IMR-90 (cell line): ENCODE results near the gene ATF6B. TPM values are rescaled to one million over a fixed set of nuclear protein-coding genes. Genes with fewer than 3 reads are reported as not detected.

ENCODE experiments used
- ATAC-seq: fragments of 200-7000 bp; cut with Tn5 transposase; 2 replicates; pipeline ENCODE4 v1.9.1; 2020; ENCODE audit warnings: low read depth, mild to moderate bottlenecking, moderate library complexity
- BruUV-seq: library from RNA; stranded (reverse); fragments of 400-500 nt; replicated peaks from 2 replicates; lab custom pipeline; 2021; lab: Mats Ljungman, UMichigan
- CTCF ChIA-PET: fragments of 300-600 bp; formaldehyde crosslinking; extraction: SDS; loops from one replicate; lab custom pipeline; 2021; ENCODE audit warnings: antibody characterized with exemption; lab: Yijun Ruan, JAX
- POLR2A ChIA-PET: fragments of 300-600 bp; sonication (Branson Sonifier 250); formaldehyde crosslinking; loops from one replicate; lab custom pipeline; 2022; ENCODE audit warnings: antibody characterized with exemption; ENCODE audit not compliant: unreplicated experiment; lab: Charles Lee
- DNase-seq: peaks from one replicate; pipeline ENCODE4 v3.0.0; 2013
- H2AFZ ChIP-seq: replicated peaks from 2 replicates; pipeline ENCODE3; 2013; ENCODE audit warnings: low read length, mild to moderate bottlenecking; ENCODE audit not compliant: poor library complexity
- H2AK5ac ChIP-seq: 2 replicates; pipeline ENCODE4 v1.6.1; 2013; ENCODE audit warnings: low read depth, low read length, inconsistent platforms
- H2AK9ac ChIP-seq: replicated peaks from 2 replicates; pipeline ENCODE3; 2013; ENCODE audit warnings: mild to moderate bottlenecking, low read depth, low read length, moderate library complexity; ENCODE audit not compliant: poor library complexity
- H2BK120ac ChIP-seq: 2 replicates; pipeline ENCODE4 v1.6.1; 2013; ENCODE audit warnings: low read depth, low read length, inconsistent platforms
- H2BK15ac ChIP-seq: 3 replicates; pipeline ENCODE4 v1.6.1; 2013; ENCODE audit warnings: low read depth, low read length, inconsistent platforms
- H2BK20ac ChIP-seq: 2 replicates; pipeline ENCODE4 v1.6.1; 2013; ENCODE audit warnings: low read depth, mild to moderate bottlenecking, inconsistent platforms, low read length, moderate library complexity
- H2BK5ac ChIP-seq: 2 replicates; pipeline ENCODE4 v1.6.1; 2013; ENCODE audit warnings: mild to moderate bottlenecking, low read depth, low read length, inconsistent platforms; ENCODE audit not compliant: poor library complexity, severe bottlenecking
- H3K14ac ChIP-seq: replicated peaks from 2 replicates; pipeline ENCODE4 v1.6.1; 2013; ENCODE audit warnings: low read depth, low read length, inconsistent platforms
- H3K18ac ChIP-seq: 2 replicates; pipeline ENCODE4 v1.6.1; 2013; ENCODE audit warnings: low read depth, low read length, control low read depth
- H3K23ac ChIP-seq: 2 replicates; pipeline ENCODE4 v1.6.1; 2013; ENCODE audit warnings: low read depth, low read length, inconsistent platforms
- H3K27ac ChIP-seq: 2 replicates; pipeline ENCODE4 v1.5.1; 2013; ENCODE audit warnings: mild to moderate bottlenecking, control low read depth, low read length; ENCODE audit not compliant: insufficient read depth
- H3K27me3 ChIP-seq: 2 replicates; pipeline ENCODE4 v1.6.1; 2013; ENCODE audit warnings: low read length; ENCODE audit not compliant: control insufficient read depth, insufficient read depth
- H3K36me3 ChIP-seq: 2 replicates; pipeline ENCODE4 v1.6.1; 2013; ENCODE audit warnings: low read length, mixed read lengths; ENCODE audit not compliant: control insufficient read depth, insufficient read depth
- H3K4ac ChIP-seq: 2 replicates; pipeline ENCODE4 v1.6.1; 2013; ENCODE audit warnings: low read depth, low read length, inconsistent platforms
- H3K4me1 ChIP-seq: 2 replicates; pipeline ENCODE4 v1.6.1; 2013; ENCODE audit warnings: low read length, mixed read lengths; ENCODE audit not compliant: control insufficient read depth, insufficient read depth
- H3K4me2 ChIP-seq: 2 replicates; pipeline ENCODE4 v1.6.1; 2013; ENCODE audit warnings: low read depth, mild to moderate bottlenecking, control low read depth, low read length, moderate library complexity
- H3K4me3 ChIP-seq: 2 replicates; pipeline ENCODE4 v1.5.1; 2013; ENCODE audit warnings: low read depth, mild to moderate bottlenecking, control low read depth, low read length, moderate library complexity; ENCODE audit not compliant: insufficient read depth
- H3K56ac ChIP-seq: 2 replicates; pipeline ENCODE4 v1.6.1; 2013; ENCODE audit warnings: low read length, inconsistent platforms; ENCODE audit not compliant: insufficient read depth; ENCODE audit errors: extremely low read depth
- H3K79me1 ChIP-seq, 2 experiments: 2 replicates each; pipeline ENCODE4 v1.6.1; 2013; ENCODE audit warnings: low read length in 2 of 2, inconsistent platforms in 1 of 2, low read depth in 1 of 2
- H3K9ac ChIP-seq: 2 replicates; pipeline ENCODE4 v1.6.1; 2013; ENCODE audit warnings: low read depth, low read length, control low read depth
- H3K9me1 ChIP-seq: 2 replicates; pipeline ENCODE4 v1.6.1; 2013; ENCODE audit warnings: low read length, inconsistent platforms; ENCODE audit not compliant: insufficient read depth
- H3K9me3 ChIP-seq: 2 replicates; pipeline ENCODE4 v1.6.1; 2013; ENCODE audit warnings: low read length; ENCODE audit not compliant: control insufficient read depth, insufficient read depth
- H4K20me1 ChIP-seq: 2 replicates; pipeline ENCODE4 v1.6.1; 2013; ENCODE audit warnings: low read length, inconsistent platforms; ENCODE audit not compliant: insufficient read depth
- H4K5ac ChIP-seq: 2 replicates; pipeline ENCODE4 v1.6.1; 2013; ENCODE audit warnings: mild to moderate bottlenecking, low read depth, low read length, control low read depth
- H4K8ac ChIP-seq, 2 experiments: 2 replicates each; pipeline ENCODE4 v1.6.1; 2013; ENCODE audit warnings: low read depth in 2 of 2, low read length in 2 of 2, control low read depth in 1 of 2, inconsistent platforms in 1 of 2
- H4K91ac ChIP-seq: 2 replicates; pipeline ENCODE4 v1.6.1; 2013; ENCODE audit warnings: low read depth, low read length, inconsistent platforms; ENCODE audit not compliant: insufficient read depth
- BHLHE40 ChIP-seq: fragments of 150-350 bp; IDR thresholded peaks from 2 replicates; pipeline ENCODE4 v1.6.1; 2016; ENCODE audit warnings: mild to moderate bottlenecking, low read depth, low read length
- CEBPB ChIP-seq: IDR thresholded peaks from 2 replicates; pipeline ENCODE4 v1.6.1; 2012; ENCODE audit warnings: low read depth, low read length, improper control_type of control experiment
- CHD1 ChIP-seq: IDR thresholded peaks from 2 replicates; pipeline ENCODE4 v1.6.1; 2012; ENCODE audit warnings: low read depth, low read length, improper control_type of control experiment
- CTCF ChIP-seq: conservative IDR thresholded peaks from 2 replicates; pipeline ENCODE4 v1.5.1; 2012; ENCODE audit warnings: mild to moderate bottlenecking, low read depth, low read length, improper control_type of control experiment
- FOS ChIP-seq: fragments of 150-350 bp; IDR thresholded peaks from 2 replicates; pipeline ENCODE4 v1.6.1; 2016; ENCODE audit warnings: low read depth, low read length
- MAZ ChIP-seq: IDR thresholded peaks from 2 replicates; pipeline ENCODE4 v1.6.1; 2012; ENCODE audit warnings: low read depth, mild to moderate bottlenecking, low read length, improper control_type of control experiment, moderate library complexity, borderline replicate concordance
- MXI1 ChIP-seq: IDR thresholded peaks from 2 replicates; pipeline ENCODE4 v1.6.1; 2012; ENCODE audit warnings: low read depth, mild to moderate bottlenecking, low read length, moderate library complexity, borderline replicate concordance
- NFE2L2 ChIP-seq: fragments of 150-350 bp; IDR thresholded peaks from 2 replicates; pipeline ENCODE4 v1.6.1; 2016; ENCODE audit warnings: low read depth, mild to moderate bottlenecking, low read length
- POLR2A ChIP-seq: IDR thresholded peaks from 2 replicates; pipeline ENCODE4 v1.6.1; 2012; ENCODE audit warnings: mild to moderate bottlenecking, low read depth, low read length
- RAD21 ChIP-seq: IDR thresholded peaks from 2 replicates; pipeline ENCODE4 v1.6.1; 2012; ENCODE audit warnings: low read length, improper control_type of control experiment
- RFX5 ChIP-seq: IDR thresholded peaks from 2 replicates; pipeline ENCODE4 v1.8.0; 2012; ENCODE audit warnings: low read depth, mild to moderate bottlenecking, low read length, moderate library complexity
- SMC3 ChIP-seq: fragments of 150-350 bp; IDR thresholded peaks from 2 replicates; pipeline ENCODE4 v1.6.1; 2016; ENCODE audit warnings: low read depth, mild to moderate bottlenecking, antibody characterized with exemption, low read length, moderate library complexity
- USF2 ChIP-seq: fragments of 150-350 bp; IDR thresholded peaks from 2 replicates; pipeline ENCODE4 v1.6.1; 2017; ENCODE audit warnings: mild to moderate bottlenecking, antibody characterized with exemption, low read length, low read depth
- WGBS, 2 experiments: methylation state at CpG; one replicate each; pipeline versions ENCODE4 v1.1.5 to v1.1.7; 2013; ENCODE audit warnings: missing lambda C conversion rate in 2 of 2; ENCODE audit not compliant: insufficient read length in 1 of 2; ENCODE audit errors: extremely low coverage in 2 of 2; 5-methylcytosine and 5-hydroxymethylcytosine counted together
- dilution Hi-C: fragments of 300-500 bp; cut with HindIII; formaldehyde crosslinking; loops from one replicate; pipeline ENCODE4 v1.14.3; 2018; ENCODE audit warnings: low sequenced_read_pairs; ENCODE audit not compliant: unreplicated experiment
- in situ Hi-C: fragments of 300-500 bp; cut with MboI; formaldehyde crosslinking; loops from 3 replicates; pipeline ENCODE4 v1.14.3; 2019; ENCODE audit warnings: low sequenced_read_pairs, inconsistent platforms, mixed read lengths
- intact Hi-C: fragments of 100-400 bp; cut with micrococcal nuclease; formaldehyde crosslinking; loops from 2 replicates; pipeline ENCODE4 v1.10.0; 2022
- polyA plus RNA-seq, 3 experiments: library from polyadenylated mRNA; depleted of rRNA; stranded (reverse); fragments of >200 nt; gene quantifications; 2 replicates each; pipeline ENCODE4 v1.2.3, GENCODE V29; 2012; ENCODE audit warnings: low replicate concordance in 1 of 3
- total RNA-seq: library from RNA; depleted of rRNA; stranded (reverse); fragments of >200 nt; gene quantifications from 2 replicates; pipeline ENCODE4 v1.2.3, GENCODE V29; 2012
- TF ChIP-seq, protein P1 (sequence below): fragments of 150-350 bp; IDR thresholded peaks from 2 replicates; pipeline ENCODE4 v1.6.1; 2016; ENCODE audit warnings: low read depth, mild to moderate bottlenecking, low read length, moderate library complexity, borderline replicate concordance

Gene ATF6B
- total and polyA plus RNA-seq, 2 of the 4 experiments (the other 2 are of a cell fraction), result 7.9 to 69.6 TPM

DNA sequence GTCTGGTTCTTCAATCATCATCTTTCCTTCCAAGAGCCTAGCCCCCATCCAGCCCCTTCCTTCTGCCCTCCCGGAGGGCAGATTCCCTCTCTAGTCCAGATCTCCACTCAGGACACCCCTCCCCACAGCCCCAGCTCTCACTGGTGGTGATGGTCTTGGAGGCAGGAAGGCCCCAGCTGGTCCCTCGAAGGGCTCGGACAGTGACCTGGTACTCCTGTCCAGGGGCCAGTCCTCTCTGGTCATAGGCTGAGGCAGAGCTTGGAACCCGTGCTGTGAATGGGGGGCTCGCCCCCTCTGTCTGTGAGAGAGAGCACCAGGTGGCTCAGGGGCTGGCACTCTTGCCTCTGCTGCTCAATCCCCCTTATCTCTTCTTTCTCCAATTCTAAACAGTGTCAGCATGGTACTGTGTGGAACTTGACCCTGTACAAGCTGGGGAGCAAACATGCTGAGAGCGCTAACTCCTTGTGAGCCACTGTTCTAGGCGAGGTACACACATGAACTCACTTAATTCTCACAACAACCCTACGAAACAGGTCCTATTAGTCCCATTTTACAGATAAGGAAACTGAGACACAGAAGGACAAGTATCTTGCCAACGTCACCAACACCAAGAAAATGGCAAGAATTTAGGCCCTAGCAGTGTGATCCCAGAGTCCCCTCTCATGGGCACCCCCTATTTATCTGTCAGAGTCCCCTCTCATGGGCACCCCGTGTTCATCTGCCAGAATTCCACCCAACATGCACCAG is 38.8 kb downstream of the ATF6B start:
- no peak overlapping the region for H3K14ac ChIP-seq
- ChIA-PET CTCF (no interaction called here), POLR2A (no interaction called here)
- no peak overlapping the region for H3K56ac ChIP-seq
- H3K4me1 ChIP-seq, result peaks cover 25% of the 10 kb centered on the region
- H4K91ac ChIP-seq, result no peak overlapping the region
- H3K36me3 ChIP-seq, result no peaks in the 10 kb centered on the region
- H3K9me1 ChIP-seq, result peaks cover 25% of the 10 kb centered on the region
- no peak overlapping the region; the same call in 1 of the 2 replicates for H4K5ac ChIP-seq
- dilution Hi-C loops, result no loop called here
- TF ChIP-seq POLR2A (no peak), RFX5 (no peak), RAD21 (no peak), CHD1 (no peak), MAZ (no peak), FOS (no peak), NFE2L2 (no peak), MXI1 (no peak), USF2 (no peak), SMC3 (no peak), CEBPB (no peak), CTCF (no peak), BHLHE40 (no peak)
- TF ChIP-seq, protein P1, sequence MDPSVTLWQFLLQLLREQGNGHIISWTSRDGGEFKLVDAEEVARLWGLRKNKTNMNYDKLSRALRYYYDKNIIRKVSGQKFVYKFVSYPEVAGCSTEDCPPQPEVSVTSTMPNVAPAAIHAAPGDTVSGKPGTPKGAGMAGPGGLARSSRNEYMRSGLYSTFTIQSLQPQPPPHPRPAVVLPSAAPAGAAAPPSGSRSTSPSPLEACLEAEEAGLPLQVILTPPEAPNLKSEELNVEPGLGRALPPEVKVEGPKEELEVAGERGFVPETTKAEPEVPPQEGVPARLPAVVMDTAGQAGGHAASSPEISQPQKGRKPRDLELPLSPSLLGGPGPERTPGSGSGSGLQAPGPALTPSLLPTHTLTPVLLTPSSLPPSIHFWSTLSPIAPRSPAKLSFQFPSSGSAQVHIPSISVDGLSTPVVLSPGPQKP, result no peak
- no peak overlapping the region; the same call in 1 of the 2 replicates for H3K4ac ChIP-seq
- peaks cover 49% of the 10 kb centered on the region for H3K27me3 ChIP-seq
- H3K4me2 ChIP-seq, result no peak overlapping the region
- no peak overlapping the region for H3K27ac ChIP-seq
- H3K79me1 ChIP-seq, result no peaks in the 10 kb centered on the region
- WGBS, 2 experiments, result 83% methylated on average over 2 of the region's 10 CpGs; no CpG with 5 or more reads in 1 of the 2 experiments
- intact Hi-C loops, result no loop called here
- H3K4me3 ChIP-seq, result no peak overlapping the region
- no TSS peak for BruUV-seq
- H2BK20ac ChIP-seq, result 0 out of 2 replicates have a peak overlapping the region, but pooled peaks have one; percentile 3
- no peak overlapping the region for H3K9ac ChIP-seq
- peak overlapping the region; percentile 18; the same call in 1 of the 2 replicates for H2BK120ac ChIP-seq
- H3K18ac ChIP-seq, result no peak overlapping the region; the same call in 1 of the 2 replicates
- H4K20me1 ChIP-seq, result peaks cover 19% of the 10 kb centered on the region
- no peak overlapping the region for H2AK9ac ChIP-seq
- no peak overlapping the region for H3K23ac ChIP-seq
- H2AK5ac ChIP-seq, result peak overlapping the region; percentile 44; the same call in 1 of the 2 replicates
- no peak overlapping the region for H2AFZ ChIP-seq
- in situ Hi-C loops, result no loop called here
- H3K9me3 ChIP-seq, result no peaks in the 10 kb centered on the region
- no peak overlapping the region for H2BK5ac ChIP-seq
- no peak overlapping the region for H4K8ac ChIP-seq
- H2BK15ac ChIP-seq, result no peak overlapping the region
- no peak for ATAC-seq
- no peak for DNase-seq
